ENCODE measurements around the gene MUC12. TPM values are rescaled to one million over a fixed set of nuclear protein-coding genes. Genes with fewer than 3 reads are reported as not detected.

The MUC12 gene, protein sequence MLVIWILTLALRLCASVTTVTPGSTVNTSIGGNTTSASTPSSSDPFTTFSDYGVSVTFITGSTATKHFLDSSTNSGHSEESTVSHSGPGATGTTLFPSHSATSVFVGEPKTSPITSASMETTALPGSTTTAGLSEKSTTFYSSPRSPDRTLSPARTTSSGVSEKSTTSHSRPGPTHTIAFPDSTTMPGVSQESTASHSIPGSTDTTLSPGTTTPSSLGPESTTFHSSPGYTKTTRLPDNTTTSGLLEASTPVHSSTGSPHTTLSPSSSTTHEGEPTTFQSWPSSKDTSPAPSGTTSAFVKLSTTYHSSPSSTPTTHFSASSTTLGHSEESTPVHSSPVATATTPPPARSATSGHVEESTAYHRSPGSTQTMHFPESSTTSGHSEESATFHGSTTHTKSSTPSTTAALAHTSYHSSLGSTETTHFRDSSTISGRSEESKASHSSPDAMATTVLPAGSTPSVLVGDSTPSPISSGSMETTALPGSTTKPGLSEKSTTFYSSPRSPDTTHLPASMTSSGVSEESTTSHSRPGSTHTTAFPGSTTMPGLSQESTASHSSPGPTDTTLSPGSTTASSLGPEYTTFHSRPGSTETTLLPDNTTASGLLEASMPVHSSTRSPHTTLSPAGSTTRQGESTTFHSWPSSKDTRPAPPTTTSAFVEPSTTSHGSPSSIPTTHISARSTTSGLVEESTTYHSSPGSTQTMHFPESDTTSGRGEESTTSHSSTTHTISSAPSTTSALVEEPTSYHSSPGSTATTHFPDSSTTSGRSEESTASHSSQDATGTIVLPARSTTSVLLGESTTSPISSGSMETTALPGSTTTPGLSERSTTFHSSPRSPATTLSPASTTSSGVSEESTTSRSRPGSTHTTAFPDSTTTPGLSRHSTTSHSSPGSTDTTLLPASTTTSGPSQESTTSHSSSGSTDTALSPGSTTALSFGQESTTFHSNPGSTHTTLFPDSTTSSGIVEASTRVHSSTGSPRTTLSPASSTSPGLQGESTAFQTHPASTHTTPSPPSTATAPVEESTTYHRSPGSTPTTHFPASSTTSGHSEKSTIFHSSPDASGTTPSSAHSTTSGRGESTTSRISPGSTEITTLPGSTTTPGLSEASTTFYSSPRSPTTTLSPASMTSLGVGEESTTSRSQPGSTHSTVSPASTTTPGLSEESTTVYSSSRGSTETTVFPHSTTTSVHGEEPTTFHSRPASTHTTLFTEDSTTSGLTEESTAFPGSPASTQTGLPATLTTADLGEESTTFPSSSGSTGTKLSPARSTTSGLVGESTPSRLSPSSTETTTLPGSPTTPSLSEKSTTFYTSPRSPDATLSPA (N-terminal part only)
- total RNA-seq, result 0.37 and 0.44 TPM in 2 replicates

DNA sequence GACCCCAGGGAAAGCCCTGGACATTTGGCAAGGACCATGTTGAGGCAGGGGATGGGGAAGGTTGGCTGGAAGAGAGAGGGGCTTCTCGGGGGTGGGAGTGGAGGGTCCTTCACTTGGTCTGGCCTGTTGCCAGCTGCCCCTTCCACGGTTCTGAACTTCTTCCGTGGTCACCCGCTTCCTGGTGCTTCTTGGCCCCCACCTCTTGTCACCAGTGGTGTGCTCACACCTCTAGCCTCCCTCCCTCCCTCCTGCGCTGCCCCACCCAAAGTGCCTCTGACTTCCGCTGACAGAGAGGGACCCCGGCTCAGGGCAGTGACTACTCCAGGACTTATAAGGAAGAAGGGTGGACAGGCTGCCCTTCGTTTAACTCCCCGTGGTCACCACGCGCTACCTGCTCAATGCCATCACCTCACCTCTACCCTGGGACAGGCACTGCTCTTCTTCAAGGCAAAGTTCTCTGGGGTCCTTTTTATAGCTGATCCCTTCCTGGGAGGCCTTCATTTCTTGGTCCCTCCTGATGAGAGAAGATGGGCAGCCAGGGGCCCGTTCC lies at the start of gene MUC12:
TSS of gene MUC12 (plus strand) at position 500 of the 550 bp plus-strand sequence. CDS start 58 bp downstream, outside the sequence.

DNA sequence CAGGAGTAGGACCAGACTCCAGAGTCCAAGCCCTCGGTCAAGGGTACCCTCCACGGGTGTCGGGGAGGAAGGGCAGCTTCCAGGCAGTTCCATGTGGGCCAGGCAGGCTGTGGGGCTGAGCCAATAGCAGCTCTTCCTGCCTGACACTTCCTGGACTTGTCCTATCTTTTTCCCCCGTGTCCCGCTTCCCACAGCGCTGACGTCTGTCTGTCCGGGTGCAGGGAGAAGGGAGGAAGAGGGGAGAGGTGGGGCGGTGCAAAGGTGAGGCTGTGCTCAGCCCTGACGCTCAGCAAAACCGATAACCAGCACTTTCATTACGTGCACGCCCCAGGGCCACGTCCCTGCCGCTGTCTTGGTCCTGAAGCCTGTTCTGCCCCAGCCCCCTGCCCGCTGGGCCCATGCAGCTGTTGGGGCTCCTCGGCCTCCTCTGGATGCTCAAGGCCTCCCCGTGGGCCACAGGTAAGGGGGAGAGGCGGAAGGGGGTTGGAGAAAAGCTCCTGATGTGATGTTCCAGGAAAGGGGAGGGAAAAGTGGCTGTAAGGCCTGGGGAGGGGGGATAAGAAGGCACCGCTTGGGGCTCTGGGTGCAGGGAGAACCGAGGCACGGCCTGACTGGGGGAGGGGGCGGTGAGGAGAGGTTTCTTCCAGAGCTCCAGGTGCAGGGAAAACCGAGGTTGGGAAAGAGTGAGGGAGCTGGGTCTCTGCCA lies 20.0 kb upstream of the MUC12 start, which contains the start of gene MUC3A:
TSS of gene MUC3A (plus strand) at position 308 of the 706 bp plus-strand sequence. CDS start at position 399, 91 bp downstream.

Other genes with a start within 250 kb of the MUC12 start
- not detected in 2 replicates for gene EPO, start 249.1 kb upstream of the MUC12 start, total RNA-seq
- not detected in 2 replicates for gene ZAN, start 236.0 kb upstream of the MUC12 start, total RNA-seq
- gene EPHB4, start 142.0 kb upstream of the MUC12 start, total RNA-seq, result 37.1 and 46.9 TPM in 2 replicates
- 10.8 and 13.5 TPM in 2 replicates for gene SLC12A9, start 116.9 kb upstream of the MUC12 start, total RNA-seq
- 77.8 and 79.7 TPM in 2 replicates for gene TRIP6, start 102.2 kb upstream of the MUC12 start, total RNA-seq
- 37.2 and 60.2 TPM in 2 replicates for gene SRRT, start 94.5 kb upstream of the MUC12 start, total RNA-seq
- gene UFSP1, start 79.8 kb upstream of the MUC12 start, total RNA-seq, result 7.2 and 9.9 TPM in 2 replicates
- 0.25 TPM in 1 of 2 replicates, not detected in the other for gene ACHE, start 73.7 kb upstream of the MUC12 start, total RNA-seq
- under 0.01 TPM in 1 of 2 replicates, not detected in the other for gene MUC3A, start 20.0 kb upstream of the MUC12 start, total RNA-seq
- gene MUC17, start 50.5 kb downstream of the MUC12 start, total RNA-seq, result under 0.01 TPM in 1 of 2 replicates, not detected in the other
- gene TRIM56, start 115.9 kb downstream of the MUC12 start, total RNA-seq, result 21.9 and 23.0 TPM in 2 replicates
- 410 and 462 TPM in 2 replicates for gene SERPINE1, start 157.5 kb downstream of the MUC12 start, total RNA-seq
- 201 and 213 TPM in 2 replicates for gene AP1S1, start 184.9 kb downstream of the MUC12 start, total RNA-seq
- 198 and 249 TPM in 2 replicates for gene VGF, start 196.0 kb downstream of the MUC12 start, total RNA-seq
- under 0.01 and 0.33 TPM in 2 replicates for gene NAT16, start 210.7 kb downstream of the MUC12 start, total RNA-seq
- not detected in 2 replicates for gene MOGAT3, start 231.5 kb downstream of the MUC12 start, total RNA-seq
- gene PLOD3, start 248.0 kb downstream of the MUC12 start, total RNA-seq, result 100 and 110 TPM in 2 replicates
- gene ZNHIT1, start 248.6 kb downstream of the MUC12 start, total RNA-seq, result 72.3 and 91.5 TPM in 2 replicates